Endodermal cell (in vitro differentiated cells): ENCODE data around the gene USP53. TPM values are rescaled to one million over a fixed set of nuclear protein-coding genes. Genes with fewer than 3 reads are reported as not detected.
A peak's percentile ranks its signal among the peaks of the same experiment; 100 is the strongest.
"Not testable (repeated sequence)": the region's sequence is repeated elsewhere in the genome, so short reads cannot be mapped to it uniquely, and the experiment has no call there.

Experiments
- DNase-seq: peaks from one replicate; pipeline ENCODE4 v3.0.0-alpha.2; 2017
- H3K27ac ChIP-seq: 2 replicates; pipeline ENCODE4 v1.5.1; 2013; ENCODE audit warnings: mild to moderate bottlenecking, low read depth, low read length, moderate library complexity
- H3K27me3 ChIP-seq: 2 replicates; pipeline ENCODE4 v1.6.1; 2013; ENCODE audit warnings: mild to moderate bottlenecking, low read length, moderate library complexity; ENCODE audit not compliant: insufficient read depth, control insufficient read depth, poor library complexity, severe bottlenecking
- H3K36me3 ChIP-seq: 2 replicates; pipeline ENCODE4 v1.7.0; 2013; ENCODE audit warnings: mild to moderate bottlenecking, low read length, moderate library complexity; ENCODE audit not compliant: control insufficient read depth, insufficient read depth
- H3K4me1 ChIP-seq: one replicate; pipeline ENCODE4 v1.7.0; 2013; ENCODE audit warnings: low read length; ENCODE audit not compliant: control insufficient read depth, insufficient read depth
- H3K4me3 ChIP-seq: 2 replicates; pipeline ENCODE4 v1.5.1; 2013; ENCODE audit warnings: mild to moderate bottlenecking, low read length, moderate library complexity
- H3K9ac ChIP-seq: 2 replicates; pipeline ENCODE4 v1.6.1; 2013; ENCODE audit warnings: mild to moderate bottlenecking, low read length, moderate library complexity; ENCODE audit not compliant: poor library complexity, severe bottlenecking; ENCODE audit errors: extremely low read depth
- H3K9me3 ChIP-seq: 2 replicates; pipeline ENCODE4 v1.6.1; 2013; ENCODE audit warnings: mild to moderate bottlenecking, low read length, moderate library complexity; ENCODE audit not compliant: control insufficient read depth
- H3K27ac Mint-ChIP-seq: 2 replicates; pipeline ENCODE4 v1.8.0; 2020; ENCODE audit warnings: mixed read lengths
- H3K27me3 Mint-ChIP-seq: 2 replicates; pipeline ENCODE4 v1.8.0; 2021; ENCODE audit warnings: mild to moderate bottlenecking, mixed read lengths; ENCODE audit not compliant: insufficient read depth
- H3K36me3 Mint-ChIP-seq: 2 replicates; pipeline ENCODE4 v1.8.0; 2020; ENCODE audit warnings: low read depth, mixed read lengths
- H3K4me1 Mint-ChIP-seq: 2 replicates; pipeline ENCODE4 v1.8.0; 2020; ENCODE audit warnings: mixed read lengths
- H3K4me3 Mint-ChIP-seq: 2 replicates; pipeline ENCODE4 v1.8.0; 2020; ENCODE audit warnings: mild to moderate bottlenecking, moderate library complexity, mixed read lengths
- H3K9me3 Mint-ChIP-seq: 2 replicates; pipeline ENCODE4 v1.8.0; 2020; ENCODE audit warnings: mild to moderate bottlenecking, mixed read lengths
- WGBS, 2 experiments: methylation state at CpG; one replicate each; pipeline versions ENCODE4 v1.1.5 to v1.1.7; 2013; ENCODE audit warnings: missing lambda C conversion rate in 2 of 2, mixed read lengths in 1 of 2; ENCODE audit not compliant: insufficient coverage in 1 of 2, insufficient read length in 1 of 2; 5-methylcytosine and 5-hydroxymethylcytosine counted together
- total RNA-seq, 2 donors: library from RNA; stranded (reverse); fragmentation: NEBNext Ultra II Directional in 1 of 2; extraction: Animal tissue kit (Norgen Biotek cat#: 25700) in 1 of 2; gene quantifications; 2 replicates in 1 of 2; 3 replicates in 1 of 2; pipeline ENCODE4 v1.2.1, GENCODE V29; 2021
- TF ChIP-seq, protein P1 (sequence below): fragments of 200-600 bp; sonication (generic); conservative IDR thresholded peaks from 2 replicates; pipeline ENCODE4 v1.5.0; 2021; ENCODE audit warnings: antibody characterized with exemption, mild to moderate bottlenecking

The USP53 gene
- total RNA-seq, 2 donors from 2014 or later, result 32.6 to 60.8 TPM

- H3K4me1 Mint-ChIP-seq, result peaks cover 24% of the 10 kb centered on the region
- Histone ChIP-seq H3K9me3 (no peaks in the 10 kb centered on the region), H3K36me3 (peaks cover 63% of the 10 kb centered on the region), H3K4me1 (no peaks in the 10 kb centered on the region), H3K27me3 (no peaks in the 10 kb centered on the region), H3K27ac (no peak overlapping the region), H3K4me3 (no peak overlapping the region), H3K9ac (no peak overlapping the region)
- H3K9me3 Mint-ChIP-seq, result no peaks in the 10 kb centered on the region
- no peak overlapping the region for H3K27ac Mint-ChIP-seq
- H3K36me3 Mint-ChIP-seq, result peaks cover 55% of the 10 kb centered on the region
- no peaks in the 10 kb centered on the region for H3K27me3 Mint-ChIP-seq
- no peak for DNase-seq
- TF ChIP-seq, protein P1, sequence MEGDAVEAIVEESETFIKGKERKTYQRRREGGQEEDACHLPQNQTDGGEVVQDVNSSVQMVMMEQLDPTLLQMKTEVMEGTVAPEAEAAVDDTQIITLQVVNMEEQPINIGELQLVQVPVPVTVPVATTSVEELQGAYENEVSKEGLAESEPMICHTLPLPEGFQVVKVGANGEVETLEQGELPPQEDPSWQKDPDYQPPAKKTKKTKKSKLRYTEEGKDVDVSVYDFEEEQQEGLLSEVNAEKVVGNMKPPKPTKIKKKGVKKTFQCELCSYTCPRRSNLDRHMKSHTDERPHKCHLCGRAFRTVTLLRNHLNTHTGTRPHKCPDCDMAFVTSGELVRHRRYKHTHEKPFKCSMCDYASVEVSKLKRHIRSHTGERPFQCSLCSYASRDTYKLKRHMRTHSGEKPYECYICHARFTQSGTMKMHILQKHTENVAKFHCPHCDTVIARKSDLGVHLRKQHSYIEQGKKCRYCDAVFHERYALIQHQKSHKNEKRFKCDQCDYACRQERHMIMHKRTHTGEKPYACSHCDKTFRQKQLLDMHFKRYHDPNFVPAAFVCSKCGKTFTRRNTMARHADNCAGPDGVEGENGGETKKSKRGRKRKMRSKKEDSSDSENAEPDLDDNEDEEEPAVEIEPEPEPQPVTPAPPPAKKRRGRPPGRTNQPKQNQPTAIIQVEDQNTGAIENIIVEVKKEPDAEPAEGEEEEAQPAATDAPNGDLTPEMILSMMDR, result no peak
- no peak overlapping the region for H3K4me3 Mint-ChIP-seq
Measured at GRCh38 chr4:119244832-119245231, 32.3 kb downstream of the USP53 start.

DNA sequence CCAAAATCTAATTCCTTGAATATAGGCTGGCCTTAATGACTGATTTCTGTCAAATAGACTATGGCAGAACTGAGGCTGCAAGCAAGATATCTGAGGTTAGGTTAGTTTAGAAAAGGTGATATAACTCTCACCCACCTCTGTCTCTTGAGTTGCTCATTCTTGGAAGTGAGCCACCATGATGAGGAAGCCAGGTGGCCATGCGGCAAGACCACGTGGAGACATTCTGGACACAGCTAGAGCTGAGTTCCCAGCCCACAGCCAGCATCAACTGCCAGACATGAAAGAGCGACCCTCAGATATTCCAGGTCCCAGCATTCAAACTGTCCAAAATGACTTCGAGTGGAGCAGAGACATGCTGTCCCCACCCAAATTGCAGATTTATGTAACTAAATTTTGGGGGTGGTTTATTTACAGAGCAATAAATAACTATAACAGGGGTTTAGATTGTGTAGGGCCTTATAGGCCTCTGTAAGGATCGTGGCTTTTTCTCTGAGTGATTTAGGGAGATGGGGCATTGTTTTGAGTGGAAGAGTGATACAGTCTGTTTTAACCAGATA, 33.7 kb downstream of the USP53 start:
- no peaks in the 10 kb centered on the region for H3K9me3 Mint-ChIP-seq
- H3K4me3 ChIP-seq, result no peak overlapping the region
- TF ChIP-seq, protein P1, result no peak
- no peak overlapping the region for H3K27ac ChIP-seq
- H3K27me3 ChIP-seq, result no peaks in the 10 kb centered on the region
- H3K9ac ChIP-seq, result no peak overlapping the region
- H3K36me3 ChIP-seq, result peaks cover 73% of the 10 kb centered on the region
- no peaks in the 10 kb centered on the region for H3K4me1 ChIP-seq
- 82 to 100% methylated on average over 2 to 5 of the region's 5 CpGs for WGBS, 2 experiments
- no peaks in the 10 kb centered on the region for H3K9me3 ChIP-seq
- no peaks in the 10 kb centered on the region for H3K27me3 Mint-ChIP-seq
- no peak for DNase-seq
- H3K4me3 Mint-ChIP-seq, result no peak overlapping the region
- peak overlapping the region; percentile 67 for H3K27ac Mint-ChIP-seq
- peaks cover 13% of the 10 kb centered on the region for H3K4me1 Mint-ChIP-seq
- peaks cover 62% of the 10 kb centered on the region for H3K36me3 Mint-ChIP-seq

DNA sequence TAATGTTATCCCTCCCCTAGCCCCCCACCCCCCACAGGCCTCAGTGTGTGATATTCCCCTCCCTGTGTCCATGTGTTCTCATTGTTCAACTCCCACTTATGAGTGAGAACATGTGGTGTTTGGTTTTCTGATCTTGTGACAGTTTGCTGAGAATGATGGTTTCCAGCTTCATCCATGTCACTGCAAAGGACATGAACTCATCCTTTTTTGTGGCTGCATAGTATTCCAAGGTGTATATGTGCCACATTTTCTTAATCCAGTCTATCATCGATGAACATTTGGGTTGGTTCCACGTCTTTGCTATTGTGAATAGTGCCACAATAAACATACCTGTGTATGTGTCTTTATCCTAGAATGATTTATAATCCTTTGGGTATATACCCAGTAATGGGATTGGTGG, 38.5 kb downstream of the USP53 start:
- not testable (repeated sequence) for H3K4me3 Mint-ChIP-seq, H3K27me3 Mint-ChIP-seq, H3K4me1 ChIP-seq, DNase-seq, H3K4me3 ChIP-seq, H3K27ac Mint-ChIP-seq, H3K9me3 ChIP-seq, H3K9me3 Mint-ChIP-seq, H3K27ac ChIP-seq, H3K9ac ChIP-seq, H3K27me3 ChIP-seq
- Mint-ChIP-seq H3K4me1 (peaks cover 14% of the 10 kb centered on the region), H3K36me3 (peaks cover 80% of the 10 kb centered on the region)
- 76 to 100% methylated on average over 2 of the region's 2 CpGs for WGBS, 2 experiments
- H3K36me3 ChIP-seq, result peaks cover 78% of the 10 kb centered on the region

GRCh38 chr4:119255223-119255622, 42.7 kb downstream of the USP53 start:
- peaks cover 19% of the 10 kb centered on the region for H3K4me1 Mint-ChIP-seq
- not testable (repeated sequence) for H3K27me3 ChIP-seq, H3K9me3 Mint-ChIP-seq, H3K4me3 Mint-ChIP-seq, H3K27ac ChIP-seq, H3K9ac ChIP-seq, H3K27ac Mint-ChIP-seq, H3K27me3 Mint-ChIP-seq, H3K4me3 ChIP-seq, H3K4me1 ChIP-seq
- Histone ChIP-seq H3K36me3 (peaks cover 80% of the 10 kb centered on the region), H3K9me3 (peaks cover 19% of the 10 kb centered on the region)
- peaks cover 85% of the 10 kb centered on the region for H3K36me3 Mint-ChIP-seq
- WGBS, 2 experiments, result 89 to 94% methylated on average over 6 to 10 of the region's 10 CpGs
- TF ChIP-seq, protein P1, result peak; percentile 77
- peak; percentile 85 for DNase-seq
